ENCODE measurements around the gene PSME2. TPM values are rescaled to one million over a fixed set of nuclear protein-coding genes. Genes with fewer than 3 reads are reported as not detected.

Gene PSME2
- total RNA-seq, 1 donor from 2014 or later = 125 TPM

- Mint-ChIP-seq H3K9me3 (no peaks in the 10 kb centered on the region), H3K27me3 (ENCODE audit: low read depth) (no peaks in the 10 kb centered on the region), H3K4me3 (no peak overlapping the region), H3K27ac (ENCODE audit: unreplicated experiment) (no peak overlapping the region), H3K36me3 (ENCODE audit: low read depth) (peaks cover 10% of the 10 kb centered on the region), H3K4me1 (peaks cover 11% of the 10 kb centered on the region)
- no peak for DNase-seq (ENCODE audit: low read depth, low spot score)
- no peak for TF ChIP-seq CTCF (conservative IDR thresholded peaks at IDR 0.05)
Measured at GRCh38 chr14:24156840-24157239, 10.4 kb upstream of the PSME2 start.

GRCh38 chr14:24155100-24155499, 8.7 kb upstream of the PSME2 start:
- DNase-seq (ENCODE audit: low read depth, low spot score) = no peak
- Mint-ChIP-seq H3K4me1 (no peaks in the 10 kb centered on the region), H3K9me3 (no peaks in the 10 kb centered on the region), H3K4me3 (no peak overlapping the region), H3K27me3 (ENCODE audit: low read depth) (no peaks in the 10 kb centered on the region), H3K36me3 (ENCODE audit: low read depth) (peaks cover 10% of the 10 kb centered on the region), H3K27ac (ENCODE audit: unreplicated experiment) (no peak overlapping the region)
- no peak for TF ChIP-seq CTCF (conservative IDR thresholded peaks at IDR 0.05)

GRCh38 chr14:24151404-24152080, 5.1 kb upstream of the PSME2 start:
- Mint-ChIP-seq H3K36me3 (ENCODE audit: low read depth) (peaks cover 6% of the 10 kb centered on the region), H3K4me3 (peak overlapping the region; percentile 50), H3K4me1 (peaks cover 13% of the 10 kb centered on the region), H3K27me3 (ENCODE audit: low read depth) (no peaks in the 10 kb centered on the region), H3K27ac (ENCODE audit: unreplicated experiment) (no peak overlapping the region), H3K9me3 (no peaks in the 10 kb centered on the region)
- no peak for DNase-seq (ENCODE audit: low read depth, low spot score)
- TF ChIP-seq CTCF (conservative IDR thresholded peaks at IDR 0.05) = no peak

DNA sequence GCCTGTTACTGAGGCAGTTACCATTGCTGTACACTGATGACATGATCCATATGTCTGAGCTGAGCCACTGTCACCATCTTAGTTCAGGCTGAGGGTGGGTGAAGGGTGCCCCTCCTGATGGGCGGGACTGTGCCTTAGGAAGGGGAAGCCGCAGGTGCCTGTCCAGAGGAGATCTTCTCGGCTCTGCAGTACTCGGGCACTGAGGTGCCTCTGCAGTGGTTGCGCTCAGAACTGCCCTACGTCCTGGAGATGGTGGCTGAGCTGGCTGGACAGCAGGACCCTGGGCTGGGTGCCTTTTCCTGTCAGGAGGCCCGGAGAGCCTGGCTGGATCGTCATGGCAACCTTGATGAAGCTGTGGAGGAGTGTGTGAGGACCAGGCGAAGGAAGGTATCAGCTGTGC, 4.6 kb upstream of the PSME2 start:
- Mint-ChIP-seq H3K27ac (ENCODE audit: unreplicated experiment) (no peak overlapping the region), H3K27me3 (ENCODE audit: low read depth) (no peaks in the 10 kb centered on the region), H3K9me3 (no peaks in the 10 kb centered on the region), H3K4me3 (peak overlapping the region; percentile 76), H3K4me1 (peaks cover 17% of the 10 kb centered on the region), H3K36me3 (ENCODE audit: low read depth) (peaks cover 6% of the 10 kb centered on the region)
- TF ChIP-seq CTCF (conservative IDR thresholded peaks at IDR 0.05) = no peak
- no peak for DNase-seq (ENCODE audit: low read depth, low spot score)

DNA sequence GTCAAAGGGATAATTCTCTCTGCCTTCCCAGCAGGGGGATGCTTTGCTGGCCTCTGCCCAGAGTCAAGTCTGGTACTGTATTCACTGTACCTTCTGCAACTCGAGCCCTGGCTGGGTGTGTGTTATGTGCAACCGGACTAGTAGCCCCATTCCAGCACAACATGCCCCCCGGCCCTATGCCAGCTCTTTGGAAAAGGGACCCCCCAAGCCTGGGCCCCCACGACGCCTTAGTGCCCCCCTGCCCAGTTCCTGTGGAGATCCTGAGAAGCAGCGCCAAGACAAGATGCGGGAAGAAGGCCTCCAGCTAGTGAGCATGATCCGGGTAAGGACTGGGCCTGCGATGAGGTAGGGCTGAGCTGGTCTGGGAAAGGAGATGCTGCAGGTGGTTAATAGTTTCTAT, 4.2 kb upstream of the PSME2 start:
- DNase-seq (ENCODE audit: low read depth, low spot score) = no peak
- Mint-ChIP-seq H3K9me3 (no peaks in the 10 kb centered on the region), H3K27ac (ENCODE audit: unreplicated experiment) (no peak overlapping the region), H3K36me3 (ENCODE audit: low read depth) (peaks cover 5% of the 10 kb centered on the region), H3K4me3 (peak overlapping the region; percentile 76), H3K27me3 (ENCODE audit: low read depth) (no peaks in the 10 kb centered on the region), H3K4me1 (peaks cover 21% of the 10 kb centered on the region)
- no peak for TF ChIP-seq CTCF (conservative IDR thresholded peaks at IDR 0.05)

Measured in neural crest cell (in vitro differentiated cells).